ENCODE measurements around the gene KCNAB1.
"Not testable (repeated sequence)": the region's sequence is repeated elsewhere in the genome, so short reads cannot be mapped to it uniquely, and the experiment has no call there.

KCNAB1 gene

DNA sequence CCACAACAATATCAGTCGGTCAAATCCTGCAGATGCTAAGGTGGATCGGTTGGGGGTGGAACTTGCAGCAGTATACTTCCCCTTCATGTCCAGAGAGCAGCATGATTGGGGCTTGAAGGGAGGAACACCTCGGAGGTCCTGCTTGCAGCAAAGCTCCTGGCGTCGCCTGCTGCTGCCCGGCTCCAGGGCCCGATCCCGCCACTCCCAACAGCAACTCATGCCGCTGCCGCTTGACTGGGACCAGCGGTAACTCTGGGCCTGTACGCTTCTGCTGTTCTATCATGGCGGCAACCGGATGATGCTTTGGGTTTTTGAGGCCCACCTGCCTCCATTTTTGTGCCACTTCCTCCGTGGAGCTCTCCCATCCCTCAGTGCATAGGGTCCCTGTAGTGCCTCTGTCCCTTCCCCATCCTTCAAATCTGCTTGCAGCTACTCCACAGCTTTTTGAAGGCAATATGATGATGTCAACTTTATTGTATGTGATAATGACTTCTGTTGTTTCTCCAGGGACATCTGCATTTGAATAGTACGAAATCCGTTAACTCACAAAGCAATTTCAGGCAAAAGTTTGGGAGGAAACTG lies 56.3 kb downstream of the KCNAB1 start:
- DNase-seq (ENCODE audit: low spot score) = no peak

GRCh38 chr3:156180077-156180476 lies 59.7 kb downstream of the KCNAB1 start:
- no peak for DNase-seq (ENCODE audit: low spot score)

DNA sequence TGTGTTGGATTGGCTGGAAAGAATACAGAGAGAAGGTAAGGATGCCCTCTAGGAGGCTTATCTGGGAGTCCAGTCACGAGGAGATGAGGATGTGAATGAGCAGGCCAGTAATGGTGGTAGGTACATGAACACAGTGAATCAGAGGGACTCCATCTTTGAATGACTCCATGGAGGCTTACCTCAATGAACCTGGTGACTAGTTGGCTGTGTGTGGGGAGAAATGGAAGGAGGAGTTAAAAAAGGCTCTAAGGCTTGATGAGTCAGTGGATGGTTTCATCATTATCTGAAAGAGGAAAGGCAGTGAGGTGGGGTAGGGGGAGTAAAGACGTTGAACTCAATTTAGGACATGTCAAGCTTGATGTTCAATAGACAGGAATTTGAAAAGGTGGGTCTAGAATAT lies 61.1 kb downstream of the KCNAB1 start:
- peak; percentile 7 for DNase-seq (ENCODE audit: low spot score)

GRCh38 chr3:156183396-156183795 lies 63.0 kb downstream of the KCNAB1 start:
- no peak for DNase-seq (ENCODE audit: low spot score)

- DNase-seq (ENCODE audit: low spot score) = no peak
Observed at GRCh38 chr3:156184156-156184555, 63.8 kb downstream of the KCNAB1 start.

DNA sequence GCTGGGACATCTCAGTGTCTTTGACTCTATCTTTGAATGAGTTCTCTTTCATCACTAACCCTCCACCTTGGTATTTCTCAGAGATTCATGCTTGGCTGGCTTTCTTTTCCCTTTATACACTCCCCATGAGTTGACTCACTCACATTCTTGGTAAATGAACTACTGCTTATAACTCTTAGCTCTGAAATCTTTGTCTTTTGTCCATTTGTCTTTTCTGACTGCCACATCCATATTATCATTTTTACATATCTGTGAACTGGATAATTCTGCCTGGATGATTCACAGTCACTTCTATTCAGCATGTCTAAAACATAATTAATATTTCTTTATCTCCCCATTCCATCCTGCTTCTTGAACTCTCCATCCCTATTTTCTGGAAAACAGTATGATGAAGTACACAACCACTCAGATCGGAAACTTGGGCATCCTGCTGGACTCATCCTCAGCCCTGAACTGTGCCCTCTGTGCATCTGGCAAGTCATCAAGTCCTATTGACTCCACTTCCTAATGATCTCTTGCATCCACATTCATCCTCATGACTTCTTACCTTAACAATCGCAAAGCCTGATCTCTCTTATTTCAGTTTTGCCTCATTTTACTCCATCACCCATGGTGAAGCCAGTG lies 66.9 kb downstream of the KCNAB1 start:
- peak; percentile 24 for DNase-seq (ENCODE audit: low spot score)

- DNase-seq (ENCODE audit: low spot score) = no peak
Observed at GRCh38 chr3:156188757-156189156, 68.4 kb downstream of the KCNAB1 start.

GRCh38 chr3:156189927-156190326 lies 69.5 kb downstream of the KCNAB1 start:
- DNase-seq (ENCODE audit: low spot score) = no peak

- DNase-seq (ENCODE audit: low spot score) = not testable (repeated sequence)
Observed at GRCh38 chr3:156194945-156195344, 74.6 kb downstream of the KCNAB1 start.

GRCh38 chr3:156197152-156197551 lies 76.8 kb downstream of the KCNAB1 start:
- DNase-seq (ENCODE audit: low spot score) = not testable (repeated sequence)

DNA sequence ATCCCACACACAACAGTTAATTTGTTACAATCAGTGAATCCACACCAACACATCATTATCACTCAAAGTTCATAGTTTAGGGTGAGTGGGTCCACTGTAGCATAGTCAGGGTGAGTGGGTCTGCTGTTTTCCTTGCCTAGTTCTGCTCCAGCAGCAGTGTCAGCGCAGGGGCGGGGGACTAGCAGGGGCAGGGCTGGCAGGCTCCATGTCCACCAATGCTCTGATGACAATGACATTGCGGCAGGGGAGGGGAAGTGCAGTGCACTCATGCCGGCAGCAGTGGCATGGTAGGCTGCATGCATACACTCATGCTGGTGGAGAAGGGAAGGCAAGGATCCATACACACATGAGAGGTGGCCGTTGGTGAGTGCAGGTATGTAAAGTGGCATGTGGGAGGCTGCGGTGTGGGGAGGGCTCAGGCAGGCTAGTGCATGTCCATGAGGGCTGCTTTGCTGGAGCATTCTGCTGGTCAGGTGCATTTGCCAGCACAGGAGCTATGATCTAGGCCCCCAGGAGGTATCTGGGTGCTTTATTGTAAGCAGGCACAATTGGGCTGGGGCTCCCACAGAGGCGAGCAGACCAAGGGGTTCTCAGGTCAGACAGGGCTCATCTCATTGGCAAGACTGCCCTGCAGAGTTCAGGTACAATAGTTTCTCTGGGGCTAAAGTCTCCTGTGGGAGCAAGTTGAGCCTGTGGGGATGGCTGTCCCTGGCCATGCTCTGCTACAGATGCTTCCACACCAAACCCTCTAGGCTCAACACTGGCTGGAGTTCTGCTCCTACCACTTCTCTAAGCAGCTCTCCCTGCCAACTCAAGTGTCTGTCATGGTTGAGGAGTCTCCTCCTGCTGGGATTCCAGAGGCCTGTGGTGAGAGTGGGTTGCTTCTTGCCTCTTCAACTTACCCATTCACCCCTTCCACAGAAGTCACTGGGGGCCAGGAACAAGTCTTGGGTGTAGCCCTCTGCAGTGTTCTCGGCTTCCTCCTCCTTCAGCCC lies 81.3 kb downstream of the KCNAB1 start:
- no peak for DNase-seq (ENCODE audit: low spot score)

GRCh38 chr3:156206157-156206556 lies 85.8 kb downstream of the KCNAB1 start:
- no peak for DNase-seq (ENCODE audit: low spot score)

DNA sequence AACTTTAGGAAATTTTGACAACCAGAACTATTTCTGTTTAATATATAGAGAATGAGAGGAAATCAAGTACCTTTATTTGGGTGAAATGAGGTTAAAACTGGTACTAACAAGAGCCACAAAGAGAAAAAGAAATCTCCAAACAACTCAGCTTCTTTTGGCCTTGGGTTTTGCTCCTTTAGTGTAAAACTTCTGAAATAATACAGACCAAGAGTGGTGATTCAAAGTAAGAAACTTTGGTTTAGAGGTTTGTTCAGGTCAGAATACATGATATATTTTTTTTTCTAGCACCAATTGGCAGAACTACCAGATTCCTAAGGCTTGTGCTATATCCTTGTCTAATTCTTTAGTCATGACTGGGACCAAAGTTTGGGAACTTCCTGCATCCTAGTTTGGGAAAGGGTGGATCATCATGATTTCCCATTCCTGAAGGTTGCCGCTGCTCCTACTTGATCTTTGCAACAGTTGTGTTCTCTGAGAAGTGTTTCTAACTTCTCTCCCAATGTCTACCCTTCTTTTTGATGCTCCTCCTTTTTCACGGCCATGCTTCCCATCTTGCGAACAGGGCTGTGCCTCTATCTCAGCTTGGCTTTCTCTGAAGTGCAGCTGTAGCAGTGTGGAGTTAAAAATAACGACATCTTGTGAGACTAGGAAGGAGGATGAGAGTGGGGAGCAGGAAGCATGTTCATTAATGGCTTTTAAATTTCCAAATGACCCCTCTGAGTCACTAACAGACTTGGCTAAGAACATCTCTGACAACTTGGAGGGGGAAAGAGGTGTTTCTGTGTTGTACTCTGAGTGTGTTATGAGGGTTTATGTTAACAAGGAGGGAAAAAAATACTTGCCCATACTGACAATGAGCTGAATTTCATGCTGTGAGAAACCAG lies 87.7 kb downstream of the KCNAB1 start:
- no peak for DNase-seq (ENCODE audit: low spot score)

GRCh38 chr3:156209631-156210335 lies 89.4 kb downstream of the KCNAB1 start:
- no peak for DNase-seq (ENCODE audit: low spot score)

GRCh38 chr3:156211583-156211982 lies 91.2 kb downstream of the KCNAB1 start:
- DNase-seq (ENCODE audit: low spot score) = no peak

- no peak for DNase-seq (ENCODE audit: low spot score)
Observed at GRCh38 chr3:156214676-156215075, 94.3 kb downstream of the KCNAB1 start.

DNA sequence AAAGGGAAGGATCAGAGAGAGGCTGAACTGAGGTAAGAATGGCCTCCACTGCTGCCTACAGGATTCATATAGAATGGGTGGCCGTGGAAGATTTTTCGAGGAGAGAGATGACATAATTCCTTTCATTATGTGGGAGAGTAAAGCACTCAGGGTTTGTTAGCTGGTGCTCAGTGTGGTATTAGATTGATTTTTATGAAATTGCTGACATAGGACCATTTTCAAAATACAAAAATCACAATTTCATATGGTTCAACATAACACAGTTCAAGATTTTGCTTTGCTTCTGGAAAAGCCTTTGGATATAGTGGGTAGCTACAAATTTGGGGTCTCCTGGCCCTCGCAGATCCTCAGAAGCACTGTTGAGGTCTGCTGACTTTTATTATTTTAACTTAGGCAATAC lies 95.4 kb downstream of the KCNAB1 start:
- no peak for DNase-seq (ENCODE audit: low spot score)

GRCh38 chr3:156216216-156216615 lies 95.8 kb downstream of the KCNAB1 start:
- DNase-seq (ENCODE audit: low spot score) = no peak

DNA sequence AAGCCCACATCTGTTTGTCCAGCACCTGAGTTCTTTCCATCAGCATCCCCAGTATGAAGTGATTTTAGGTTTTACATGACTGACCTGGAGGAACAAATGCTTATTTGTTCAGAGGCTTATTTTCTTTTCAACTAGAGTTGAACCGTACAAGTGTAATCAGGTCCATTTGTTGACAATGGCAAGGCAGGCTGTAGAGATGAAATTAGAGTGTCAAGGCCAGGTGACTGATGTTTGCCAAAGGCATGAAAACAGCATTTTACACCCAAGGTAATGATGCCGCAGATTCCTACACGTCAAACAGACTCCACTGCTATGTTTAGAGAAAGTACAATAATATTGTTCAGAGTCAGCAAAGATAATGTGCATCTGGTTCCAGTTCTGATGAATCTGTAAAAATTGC lies 96.5 kb downstream of the KCNAB1 start:
- no peak for DNase-seq (ENCODE audit: low spot score)

DNA sequence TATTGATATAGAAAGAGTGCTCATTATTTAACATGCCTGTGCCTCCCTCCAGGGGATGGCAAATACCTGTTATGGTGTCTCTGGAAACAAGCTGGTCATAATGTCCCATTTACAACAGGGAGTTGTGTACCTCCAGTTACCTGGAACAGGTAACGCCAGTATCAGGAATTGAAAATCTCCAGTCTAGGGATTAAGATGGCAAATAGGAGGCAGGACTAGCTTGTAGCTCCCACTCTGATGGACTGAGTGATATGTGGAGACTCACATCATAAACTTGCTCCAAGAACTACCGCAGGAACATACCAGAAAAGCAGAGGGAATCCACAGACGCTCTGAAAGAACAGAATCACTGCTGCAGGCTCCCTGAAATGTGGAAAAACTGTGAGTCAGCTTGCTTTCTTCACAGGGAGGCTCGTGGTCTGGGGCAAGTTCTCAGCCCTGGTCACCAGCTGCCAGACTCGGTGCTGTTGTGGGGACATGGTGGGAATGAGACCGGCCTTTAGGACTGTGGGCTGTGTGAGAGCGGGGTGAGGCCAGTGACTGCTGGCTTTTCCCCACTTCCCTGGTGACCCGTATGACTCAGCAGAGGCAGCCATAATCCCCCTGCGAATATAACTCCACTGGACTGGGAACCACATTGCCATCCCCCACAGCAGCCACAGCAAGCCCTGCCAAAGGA lies 97.4 kb downstream of the KCNAB1 start:
- no peak for DNase-seq (ENCODE audit: low spot score)

- no peak for DNase-seq (ENCODE audit: low spot score)
Observed at GRCh38 chr3:156218353-156218744, 98.0 kb downstream of the KCNAB1 start.
